ENCODE measurements around the gene CDH23.

DNA sequence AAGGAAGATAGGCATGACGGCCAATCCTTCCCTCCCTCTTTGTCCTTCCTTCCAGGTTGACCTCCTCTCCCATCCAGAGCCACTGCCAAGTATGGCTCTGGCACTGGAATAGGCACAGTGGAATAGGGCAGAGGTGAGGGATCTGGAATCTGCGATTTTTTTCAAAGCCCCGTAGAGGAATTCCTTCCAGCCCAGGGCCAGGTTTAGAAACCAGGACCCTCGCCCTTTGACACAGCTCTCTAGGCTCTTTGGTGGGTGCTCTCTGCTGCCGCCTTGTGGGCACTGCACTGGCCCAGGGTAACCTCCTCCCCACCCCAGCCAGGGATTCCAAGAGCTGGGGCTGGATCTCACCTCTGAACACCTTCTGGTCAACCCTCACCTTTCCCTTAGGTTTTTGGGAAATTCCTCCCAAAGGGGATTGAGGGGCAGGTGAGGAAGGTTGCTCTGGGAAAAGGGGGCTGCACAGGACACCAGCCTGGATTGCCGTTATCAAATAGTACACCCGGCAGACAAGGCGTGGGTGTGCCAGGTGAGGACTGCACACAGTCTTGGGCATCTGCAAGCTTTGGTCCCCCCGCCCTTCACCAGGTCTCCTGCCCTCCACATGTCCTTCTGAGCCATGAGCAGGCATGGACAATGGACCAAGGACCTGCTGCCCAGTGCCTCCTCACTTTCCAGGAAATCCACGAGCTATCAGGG, 300.1 kb downstream of the CDH23 start:
- TF ChIP-seq EZH2 (optimal IDR thresholded peaks at IDR 0.05; ENCODE audit: low read depth, low read length), result no peak
- TF ChIP-seq, protein P1, sequence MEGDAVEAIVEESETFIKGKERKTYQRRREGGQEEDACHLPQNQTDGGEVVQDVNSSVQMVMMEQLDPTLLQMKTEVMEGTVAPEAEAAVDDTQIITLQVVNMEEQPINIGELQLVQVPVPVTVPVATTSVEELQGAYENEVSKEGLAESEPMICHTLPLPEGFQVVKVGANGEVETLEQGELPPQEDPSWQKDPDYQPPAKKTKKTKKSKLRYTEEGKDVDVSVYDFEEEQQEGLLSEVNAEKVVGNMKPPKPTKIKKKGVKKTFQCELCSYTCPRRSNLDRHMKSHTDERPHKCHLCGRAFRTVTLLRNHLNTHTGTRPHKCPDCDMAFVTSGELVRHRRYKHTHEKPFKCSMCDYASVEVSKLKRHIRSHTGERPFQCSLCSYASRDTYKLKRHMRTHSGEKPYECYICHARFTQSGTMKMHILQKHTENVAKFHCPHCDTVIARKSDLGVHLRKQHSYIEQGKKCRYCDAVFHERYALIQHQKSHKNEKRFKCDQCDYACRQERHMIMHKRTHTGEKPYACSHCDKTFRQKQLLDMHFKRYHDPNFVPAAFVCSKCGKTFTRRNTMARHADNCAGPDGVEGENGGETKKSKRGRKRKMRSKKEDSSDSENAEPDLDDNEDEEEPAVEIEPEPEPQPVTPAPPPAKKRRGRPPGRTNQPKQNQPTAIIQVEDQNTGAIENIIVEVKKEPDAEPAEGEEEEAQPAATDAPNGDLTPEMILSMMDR (IDR thresholded peaks at IDR 0.05; ENCODE audit: low read length), result peak; percentile 90
- TF ChIP-seq EZH2phosphoT487 (IDR thresholded peaks at IDR 0.05; ENCODE audit: low read length), result no peak

Measured in MM.1S (cell line).